ENCODE measurements around the gene PLAC9. TPM values are rescaled to one million over a fixed set of nuclear protein-coding genes. Genes with fewer than 3 reads are reported as not detected.

PLAC9 gene
- polyA plus RNA-seq, 4 donors, result 4.6 to 22.2 (median 6.8) TPM; not detected in 1

DNA sequence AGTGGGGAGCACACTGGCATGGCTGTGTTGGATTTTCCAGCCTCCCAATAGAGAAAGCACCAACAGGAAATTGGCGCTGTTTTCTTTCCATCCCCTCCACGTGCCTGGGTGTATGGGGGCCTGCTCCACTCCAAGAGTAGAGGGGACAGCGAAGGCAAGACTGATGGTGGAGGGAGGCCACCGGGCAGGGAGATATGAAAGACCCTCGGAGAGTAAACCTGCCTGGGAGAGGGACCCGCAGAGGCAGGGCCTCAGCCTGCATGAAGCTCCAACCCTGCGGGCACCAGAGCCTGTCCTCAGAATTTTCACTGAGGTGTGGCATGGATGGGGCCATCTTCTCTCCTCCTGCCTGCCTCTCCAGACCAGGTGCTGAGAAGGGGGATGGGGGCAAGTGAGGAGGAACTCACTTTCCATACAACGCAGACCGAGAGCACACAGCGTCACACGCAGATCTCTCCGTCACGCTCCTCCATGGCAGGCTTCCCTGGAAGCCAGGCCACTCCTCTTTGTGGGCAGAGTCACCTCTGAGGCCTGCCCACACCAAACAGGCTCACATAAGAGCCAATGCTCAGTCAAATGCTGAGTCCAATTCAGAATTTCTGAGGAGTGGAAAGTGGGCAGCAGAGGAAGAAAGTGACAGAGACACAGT lies 54.0 kb downstream of the PLAC9 start:
- Histone ChIP-seq H3K4me3 (ENCODE audit: low read depth in 1 of 3, low read length in 3 of 3) (no peak overlapping the region), H3K27me3 (ENCODE audit: control insufficient read depth in 3 of 3, insufficient read depth in 3 of 3, low read length in 3 of 3) (no peaks in the 10 kb centered on the region), H3K27ac (ENCODE audit: low read depth in 1 of 3, low read length in 2 of 3) (peak overlapping the region in 2 of 3 donors; percentile 13 to 80), H3K36me3 (ENCODE audit: control insufficient read depth in 3 of 3, insufficient read depth in 2 of 3, low read depth in 1 of 3, low read length in 3 of 3) (peaks cover 0 to 32% (median 3%) of the 10 kb centered on the region in 3 donors), H3K4me1 (ENCODE audit: control insufficient read depth in 3 of 3, insufficient read depth in 2 of 3, low read depth in 1 of 3, low read length in 2 of 3) (peaks cover 23 to 35% (median 26%) of the 10 kb centered on the region in 3 donors), H3K9me3 (ENCODE audit: control insufficient read depth in 2 of 2, insufficient read depth in 1 of 2, low read depth in 1 of 2, low read length in 1 of 2) (no peaks in the 10 kb centered on the region)
- FAIRE-seq, result no peak
- no peak for DNase-seq
- 70 to 87% (median 84%) methylated on average over 13 of the region's 13 CpGs for WGBS, 3 donors

DNA sequence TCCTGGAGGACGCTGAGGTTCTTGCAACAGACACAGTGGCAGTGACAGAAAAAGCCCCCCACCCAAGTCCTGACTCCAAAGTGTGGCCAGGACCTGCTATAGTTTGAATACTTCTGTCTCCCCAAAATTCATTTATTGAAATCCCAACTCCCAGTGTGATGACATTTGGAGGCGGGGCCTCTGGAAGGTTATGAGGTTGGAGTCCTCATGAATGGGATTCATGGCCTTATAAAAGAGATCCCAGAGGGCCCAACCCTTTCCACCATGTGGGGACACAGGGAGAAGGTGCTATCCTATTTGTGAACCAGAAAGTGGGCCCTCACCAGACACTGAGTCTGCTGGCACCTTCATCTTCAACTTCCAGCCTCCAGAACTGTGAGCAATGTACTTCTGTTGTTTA lies 54.5 kb downstream of the PLAC9 start:
- Histone ChIP-seq H3K27me3 (ENCODE audit: control insufficient read depth in 3 of 3, insufficient read depth in 3 of 3, low read length in 3 of 3) (no peaks in the 10 kb centered on the region), H3K9me3 (ENCODE audit: control insufficient read depth in 2 of 2, insufficient read depth in 1 of 2, low read depth in 1 of 2, low read length in 1 of 2) (peaks cover 0 to 5% of the 10 kb centered on the region in 2 donors), H3K4me3 (ENCODE audit: low read depth in 1 of 3, low read length in 3 of 3) (no peak overlapping the region), H3K4me1 (ENCODE audit: control insufficient read depth in 3 of 3, insufficient read depth in 2 of 3, low read depth in 1 of 3, low read length in 2 of 3) (peaks cover 26 to 39% (median 31%) of the 10 kb centered on the region in 3 donors), H3K27ac (ENCODE audit: low read depth in 1 of 3, low read length in 2 of 3) (peak overlapping the region in 2 of 3 donors; percentile 80 to 85), H3K36me3 (ENCODE audit: control insufficient read depth in 3 of 3, insufficient read depth in 2 of 3, low read depth in 1 of 3, low read length in 3 of 3) (peaks cover 0 to 38% (median 3%) of the 10 kb centered on the region in 3 donors)
- WGBS, 3 donors, result 96 to 100% (median 97%) methylated on average over 2 of the region's 2 CpGs
- DNase-seq (no peak), FAIRE-seq (no peak)

DNA sequence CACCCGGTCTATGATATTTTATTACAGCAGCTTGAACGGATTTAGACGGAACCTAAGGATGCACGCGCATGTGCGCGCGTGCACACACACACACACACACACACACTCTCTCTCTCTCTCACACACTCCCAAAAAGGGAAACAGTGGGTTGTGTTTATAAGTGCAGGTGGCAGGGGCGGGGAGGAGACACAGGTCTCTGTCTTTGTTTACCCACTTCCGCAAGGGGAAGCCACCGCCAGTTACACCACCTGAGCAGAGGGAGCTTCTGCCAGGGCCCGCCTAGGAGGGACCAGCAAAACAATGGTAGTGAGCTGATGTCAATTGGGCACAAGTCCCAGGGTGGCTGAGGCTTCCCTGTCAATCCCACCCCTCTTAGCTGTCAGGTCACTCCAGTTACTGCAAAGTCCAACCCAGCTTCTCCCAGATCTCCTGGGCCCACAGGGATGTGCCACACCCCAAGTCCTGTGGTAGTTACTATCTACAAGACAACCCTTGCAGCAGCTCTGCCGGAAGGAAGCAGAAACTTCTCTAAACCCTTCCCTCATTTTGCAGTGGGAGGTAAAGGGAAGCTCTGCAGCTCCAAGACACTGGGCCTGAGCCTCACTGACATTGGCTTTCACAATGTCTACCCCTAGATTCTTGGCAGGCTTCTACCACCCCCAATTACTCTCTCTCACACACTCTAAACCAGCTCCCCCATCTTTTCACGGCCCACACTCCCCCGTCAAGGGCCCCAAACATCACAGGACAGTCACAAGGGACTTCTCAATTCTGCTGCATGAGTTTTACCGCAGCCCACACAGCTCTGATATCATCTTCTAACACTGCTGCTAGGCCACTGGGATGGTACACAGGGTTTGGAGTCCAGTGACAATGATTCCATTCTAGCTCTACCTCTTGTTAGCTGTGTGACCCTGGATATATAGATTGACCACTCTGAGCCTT lies 55.2 kb downstream of the PLAC9 start:
- 38 to 55% (median 52%) methylated on average over 16 of the region's 16 CpGs for WGBS, 3 donors
- H3K27me3 ChIP-seq (ENCODE audit: control insufficient read depth in 3 of 3, insufficient read depth in 3 of 3, low read length in 3 of 3), result no peaks in the 10 kb centered on the region
- peak overlapping the region; percentile 58 to 85 (median 80) for H3K27ac ChIP-seq (ENCODE audit: low read depth in 1 of 3, low read length in 2 of 3)
- DNase-seq (peak; percentile 61 to 74), FAIRE-seq (no peak)
- H3K36me3 ChIP-seq (ENCODE audit: control insufficient read depth in 3 of 3, insufficient read depth in 2 of 3, low read depth in 1 of 3, low read length in 3 of 3), result peaks cover 0 to 38% (median 0%) of the 10 kb centered on the region in 3 donors
- peaks cover 0 to 5% of the 10 kb centered on the region in 2 donors for H3K9me3 ChIP-seq (ENCODE audit: control insufficient read depth in 2 of 2, insufficient read depth in 1 of 2, low read depth in 1 of 2, low read length in 1 of 2)
- H3K4me3 ChIP-seq (ENCODE audit: low read depth in 1 of 3, low read length in 3 of 3), result no peak overlapping the region
- H3K4me1 ChIP-seq (ENCODE audit: control insufficient read depth in 3 of 3, insufficient read depth in 2 of 3, low read depth in 1 of 3, low read length in 2 of 3), result peaks cover 27 to 39% (median 33%) of the 10 kb centered on the region in 3 donors

DNA sequence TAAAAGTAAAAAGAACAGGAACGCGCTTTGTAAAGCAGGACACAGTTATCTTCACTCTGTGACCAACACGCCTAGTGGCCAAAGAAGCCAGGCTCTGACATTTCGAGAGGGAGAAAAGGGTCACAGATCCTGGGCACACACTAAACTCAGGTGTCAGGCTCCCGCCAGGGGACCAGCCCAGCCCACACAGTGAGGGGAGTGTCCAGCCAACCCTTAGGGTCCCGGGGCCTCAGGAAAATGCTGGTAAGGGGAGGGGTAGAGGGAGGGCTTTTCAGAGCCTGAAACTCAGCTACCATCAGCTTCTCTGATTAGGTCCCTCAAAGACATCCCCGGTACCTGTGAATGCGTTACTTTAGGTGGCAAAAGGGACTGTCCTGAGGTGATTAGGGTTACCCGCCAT lies 56.2 kb downstream of the PLAC9 start:
- no peak for FAIRE-seq
- H3K9me3 ChIP-seq (ENCODE audit: control insufficient read depth in 2 of 2, insufficient read depth in 1 of 2, low read depth in 1 of 2, low read length in 1 of 2), result peaks cover 0 to 5% of the 10 kb centered on the region in 2 donors
- H3K36me3 ChIP-seq (ENCODE audit: control insufficient read depth in 3 of 3, insufficient read depth in 2 of 3, low read depth in 1 of 3, low read length in 3 of 3), result peaks cover 0 to 29% (median 0%) of the 10 kb centered on the region in 3 donors
- no peaks in the 10 kb centered on the region for H3K27me3 ChIP-seq (ENCODE audit: control insufficient read depth in 3 of 3, insufficient read depth in 3 of 3, low read length in 3 of 3)
- peaks cover 27 to 39% (median 33%) of the 10 kb centered on the region in 3 donors for H3K4me1 ChIP-seq (ENCODE audit: control insufficient read depth in 3 of 3, insufficient read depth in 2 of 3, low read depth in 1 of 3, low read length in 2 of 3)
- peak overlapping the region in 2 of 3 donors; percentile 50 to 56 for H3K27ac ChIP-seq (ENCODE audit: low read depth in 1 of 3, low read length in 2 of 3)
- 90 to 94% (median 92%) methylated on average over 9 of the region's 9 CpGs for WGBS, 3 donors
- no peak for DNase-seq
- no peak overlapping the region for H3K4me3 ChIP-seq (ENCODE audit: low read depth in 1 of 3, low read length in 3 of 3)

DNA sequence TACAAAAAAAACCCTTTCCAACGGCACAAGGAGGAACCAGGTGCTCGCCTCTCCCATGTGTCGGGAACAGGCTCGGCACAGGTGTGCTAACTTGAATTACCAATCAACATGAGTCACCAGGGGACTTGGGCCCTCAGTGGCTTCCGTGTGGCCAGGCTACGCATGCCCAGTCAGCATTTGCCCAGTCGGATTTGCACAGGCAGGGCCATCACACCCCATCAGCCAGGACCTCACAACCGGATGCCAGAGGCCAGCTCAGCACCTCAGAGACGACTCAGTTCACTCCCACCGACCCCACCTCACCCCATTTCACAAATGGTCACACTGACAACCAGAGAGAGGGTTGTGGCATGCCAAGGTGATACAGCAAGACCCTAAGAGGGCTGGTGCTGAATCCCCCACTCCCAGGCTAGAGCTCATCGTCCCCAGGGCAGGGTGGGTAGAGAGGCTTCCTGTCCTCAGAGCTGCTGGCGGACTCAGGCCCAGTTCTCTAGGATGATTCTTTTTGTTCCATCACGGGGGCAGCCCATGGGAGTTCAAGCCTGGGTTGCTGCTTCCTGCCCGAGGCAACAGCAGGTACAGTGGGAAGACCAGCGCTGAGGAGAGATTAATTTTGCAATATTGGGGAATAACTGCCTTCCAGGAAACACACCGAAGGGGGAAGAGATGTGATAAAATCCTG lies 59.2 kb downstream of the PLAC9 start:
- Histone ChIP-seq H3K4me3 (ENCODE audit: low read depth in 1 of 3, low read length in 3 of 3) (no peak overlapping the region), H3K4me1 (ENCODE audit: control insufficient read depth in 3 of 3, insufficient read depth in 2 of 3, low read depth in 1 of 3, low read length in 2 of 3) (peaks cover 32 to 53% (median 44%) of the 10 kb centered on the region in 3 donors)

DNA sequence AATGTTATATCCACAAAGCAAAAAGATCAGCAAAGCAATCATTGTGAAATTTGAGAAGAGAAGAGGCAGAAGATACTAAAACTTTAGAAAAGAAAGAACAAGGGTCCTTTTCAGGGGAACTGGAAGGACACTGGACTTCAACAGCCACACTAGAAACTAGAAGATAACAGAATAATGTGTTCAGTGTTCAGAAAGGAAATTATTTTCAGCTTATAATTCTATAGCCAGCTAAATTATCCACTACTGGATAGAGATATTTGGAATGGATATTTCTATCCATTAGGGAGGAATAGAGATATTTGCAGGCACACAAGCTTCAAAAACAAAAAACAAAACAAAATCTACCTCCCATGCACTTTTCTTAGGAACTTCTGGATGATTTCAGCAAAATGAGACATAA lies 60.0 kb downstream of the PLAC9 start:
- no peaks in the 10 kb centered on the region for H3K27me3 ChIP-seq (ENCODE audit: control insufficient read depth in 3 of 3, insufficient read depth in 3 of 3, low read length in 3 of 3)
- H3K4me3 ChIP-seq (ENCODE audit: low read depth in 1 of 3, low read length in 3 of 3), result no peak overlapping the region
- H3K36me3 ChIP-seq (ENCODE audit: control insufficient read depth in 3 of 3, insufficient read depth in 2 of 3, low read depth in 1 of 3, low read length in 3 of 3), result peaks cover 0 to 29% (median 0%) of the 10 kb centered on the region in 3 donors
- H3K4me1 ChIP-seq (ENCODE audit: control insufficient read depth in 3 of 3, insufficient read depth in 2 of 3, low read depth in 1 of 3, low read length in 2 of 3), result peaks cover 33 to 60% (median 43%) of the 10 kb centered on the region in 3 donors
- FAIRE-seq (no peak), DNase-seq (no peak)
- no peak overlapping the region for H3K27ac ChIP-seq (ENCODE audit: low read depth in 1 of 3, low read length in 2 of 3)
- H3K9me3 ChIP-seq (ENCODE audit: control insufficient read depth in 2 of 2, insufficient read depth in 1 of 2, low read depth in 1 of 2, low read length in 1 of 2), result peaks cover 0 to 5% of the 10 kb centered on the region in 2 donors

More for the DNA sequence above, 59.2 kb downstream of the PLAC9 start:
- 33 to 61% (median 45%) methylated on average over 16 of the region's 16 CpGs for WGBS, 3 donors
- FAIRE-seq (no peak), DNase-seq (peak; percentile 63 to 98)
- peaks cover 0 to 5% of the 10 kb centered on the region in 2 donors for H3K9me3 ChIP-seq (ENCODE audit: control insufficient read depth in 2 of 2, insufficient read depth in 1 of 2, low read depth in 1 of 2, low read length in 1 of 2)
- no peaks in the 10 kb centered on the region for H3K27me3 ChIP-seq (ENCODE audit: control insufficient read depth in 3 of 3, insufficient read depth in 3 of 3, low read length in 3 of 3)
- peaks cover 0 to 34% (median 0%) of the 10 kb centered on the region in 3 donors for H3K36me3 ChIP-seq (ENCODE audit: control insufficient read depth in 3 of 3, insufficient read depth in 2 of 3, low read depth in 1 of 3, low read length in 3 of 3)
- peak overlapping the region; percentile 30 to 93 (median 91) for H3K27ac ChIP-seq (ENCODE audit: low read depth in 1 of 3, low read length in 2 of 3)

DNA sequence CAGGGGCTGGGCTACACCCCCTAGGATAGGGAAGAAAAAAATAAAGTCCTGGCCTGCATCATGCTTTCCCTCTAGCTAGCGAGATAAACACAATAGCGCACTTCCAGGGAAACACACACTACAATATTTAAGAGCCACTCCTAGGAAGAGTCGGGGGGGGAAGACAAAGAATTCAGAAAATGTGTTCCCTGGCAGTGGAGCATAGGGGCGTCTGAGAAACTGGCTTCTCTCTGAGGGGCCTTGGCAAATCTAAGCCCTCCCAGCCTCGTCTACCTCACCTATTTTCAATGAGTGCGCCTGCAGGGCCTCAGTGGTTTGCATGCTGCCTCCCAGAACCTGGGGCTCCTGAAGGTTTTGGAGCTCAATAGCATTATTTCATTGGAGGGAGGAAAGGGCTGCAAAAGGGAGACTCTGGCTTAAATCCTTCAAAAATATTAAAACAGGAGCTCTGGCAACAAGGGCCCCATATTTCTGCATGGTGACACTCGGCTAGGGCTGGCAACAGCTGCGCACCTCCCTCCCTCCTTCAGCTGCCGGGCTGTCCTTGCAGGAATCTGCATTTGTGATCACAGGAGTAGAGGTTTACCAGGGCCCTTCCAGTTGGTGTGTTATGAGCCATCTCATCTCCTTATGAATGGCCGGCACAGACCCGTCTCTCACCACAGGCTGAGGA lies 62.0 kb downstream of the PLAC9 start:
- DNase-seq (no peak), FAIRE-seq (no peak)
- peak overlapping the region; percentile 95 to 98 (median 95) for H3K27ac ChIP-seq (ENCODE audit: low read depth in 1 of 3, low read length in 2 of 3)
- WGBS, 3 donors, result 66 to 76% (median 73%) methylated on average over 11 of the region's 11 CpGs
- peaks cover 0 to 24% (median 0%) of the 10 kb centered on the region in 3 donors for H3K36me3 ChIP-seq (ENCODE audit: control insufficient read depth in 3 of 3, insufficient read depth in 2 of 3, low read depth in 1 of 3, low read length in 3 of 3)
- peaks cover 0 to 5% of the 10 kb centered on the region in 2 donors for H3K9me3 ChIP-seq (ENCODE audit: control insufficient read depth in 2 of 2, insufficient read depth in 1 of 2, low read depth in 1 of 2, low read length in 1 of 2)
- peaks cover 17 to 52% (median 36%) of the 10 kb centered on the region in 3 donors for H3K4me1 ChIP-seq (ENCODE audit: control insufficient read depth in 3 of 3, insufficient read depth in 2 of 3, low read depth in 1 of 3, low read length in 2 of 3)
- H3K4me3 ChIP-seq (ENCODE audit: low read depth in 1 of 3, low read length in 3 of 3), result no peak overlapping the region
- no peaks in the 10 kb centered on the region for H3K27me3 ChIP-seq (ENCODE audit: control insufficient read depth in 3 of 3, insufficient read depth in 3 of 3, low read length in 3 of 3)
